GM21723 (cell line): ENCODE results near the gene MYRF.

ENCODE experiments used
- ATAC-seq: cut with Tn5 transposase; IDR thresholded peaks from one replicate; pipeline ENCODE4 v1.9.1; 2021; ENCODE audit warnings: mild to moderate bottlenecking, moderate library complexity; ENCODE audit not compliant: unreplicated experiment

The MYRF gene

DNA sequence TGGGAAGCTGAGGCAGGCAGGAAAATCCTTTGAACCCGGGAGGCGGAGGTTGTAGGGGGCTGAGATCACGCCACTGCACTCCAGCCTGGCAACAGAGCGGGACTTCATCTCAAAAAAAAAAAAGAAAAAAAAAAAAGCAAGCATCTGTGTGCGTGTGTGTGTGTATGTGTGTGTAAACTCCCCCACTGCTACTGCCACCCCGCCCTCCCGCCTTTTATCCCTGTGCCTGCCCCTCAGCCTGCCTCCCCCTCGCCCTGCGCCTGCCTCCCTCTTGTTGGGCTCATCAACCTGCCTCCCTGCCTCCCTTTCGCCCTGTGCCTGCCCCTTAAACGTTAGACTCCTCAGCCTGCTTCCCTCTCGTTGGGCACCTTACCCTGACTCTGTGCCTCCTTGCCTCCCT, 22.0 kb downstream of the MYRF start:
- no peak for ATAC-seq

DNA sequence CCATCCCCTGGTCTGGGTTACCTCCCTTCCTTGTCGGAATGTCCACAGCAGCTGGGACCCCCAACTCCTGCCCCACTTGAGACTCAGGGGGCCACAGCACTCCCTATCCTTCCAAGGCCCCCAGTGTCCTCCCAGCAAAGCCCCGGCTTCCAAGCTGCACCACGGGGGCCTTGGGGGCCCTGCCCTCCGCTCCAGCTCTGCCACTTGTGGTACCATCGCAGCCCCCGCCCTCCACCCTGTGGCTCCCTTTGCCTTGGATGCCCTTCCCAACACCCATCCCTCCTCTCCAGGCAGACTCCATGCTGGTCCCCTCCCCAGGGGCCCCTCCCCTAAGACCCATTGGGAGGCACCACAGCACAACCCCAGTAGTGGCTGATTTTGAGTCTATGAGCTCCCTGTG, 22.7 kb downstream of the MYRF start:
- no peak for ATAC-seq

DNA sequence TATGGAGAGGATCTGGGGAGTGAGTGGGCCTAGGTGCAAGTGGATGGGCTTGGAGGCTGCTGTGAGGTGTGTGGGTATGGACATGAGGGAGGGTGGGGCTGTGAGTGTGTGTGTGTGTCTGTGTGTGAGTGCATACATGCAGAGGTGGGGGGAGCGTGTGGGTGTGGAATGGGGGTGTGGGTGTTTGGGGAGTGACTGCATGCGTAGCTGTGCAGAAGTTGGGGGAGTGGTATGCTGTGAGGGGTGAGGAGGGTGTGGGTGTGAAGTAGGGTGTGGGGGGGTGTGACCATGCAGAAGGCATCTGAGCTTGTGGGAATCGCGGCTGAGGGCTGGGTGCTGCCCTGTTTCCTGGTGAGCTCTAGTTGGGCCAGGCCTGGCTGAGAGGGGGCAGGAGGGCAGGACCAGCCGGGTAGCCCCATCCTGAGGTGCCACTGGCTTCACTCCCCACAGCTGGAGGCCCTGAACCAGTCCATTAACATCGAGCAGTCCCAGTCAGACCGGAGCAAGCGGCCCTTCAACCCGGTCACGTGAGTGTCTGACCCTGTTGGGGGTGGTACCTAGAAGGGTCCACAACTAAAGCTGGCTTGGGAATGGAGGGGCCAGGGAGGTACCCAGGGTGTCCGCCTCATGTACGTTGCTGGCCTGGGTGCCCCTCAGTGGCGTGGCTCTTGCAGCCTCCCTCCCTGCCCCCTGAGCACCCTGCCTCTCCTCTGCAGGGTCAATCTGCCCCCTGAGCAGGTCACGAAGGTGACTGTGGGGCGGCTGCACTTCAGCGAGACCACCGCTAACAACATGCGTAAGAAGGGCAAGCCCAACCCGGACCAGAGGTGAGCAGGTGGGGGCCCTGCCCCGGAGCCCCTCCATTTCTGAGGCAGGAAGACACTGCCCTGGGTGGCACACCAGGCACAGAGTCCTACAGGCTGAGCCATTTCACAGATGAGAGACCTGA, 23.4 kb downstream of the MYRF start:
- no peak for ATAC-seq

DNA sequence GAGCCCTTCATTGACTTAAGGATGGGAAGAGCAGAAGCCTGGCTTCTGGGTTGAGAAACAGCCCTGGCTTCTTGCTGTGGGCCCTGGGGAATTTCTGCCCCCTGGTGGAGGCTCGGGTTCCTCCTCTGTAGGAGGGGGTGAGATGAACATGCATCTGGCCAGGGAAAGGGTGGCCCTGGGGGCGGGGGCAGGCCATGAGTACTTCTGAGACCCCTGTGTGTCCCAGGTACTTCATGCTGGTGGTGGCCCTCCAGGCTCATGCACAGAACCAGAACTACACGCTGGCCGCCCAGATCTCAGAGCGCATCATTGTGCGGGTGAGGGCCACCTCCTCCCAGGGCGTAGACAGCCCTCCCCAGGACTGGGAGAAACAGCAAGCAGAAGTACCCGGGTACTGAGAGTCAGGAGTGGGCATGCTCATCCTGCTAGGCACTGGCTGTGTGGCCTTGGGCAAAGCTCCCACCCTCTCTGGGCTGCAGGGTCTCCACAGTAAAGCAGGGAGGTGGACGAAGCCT, 24.2 kb downstream of the MYRF start:
- ATAC-seq = no peak

DNA sequence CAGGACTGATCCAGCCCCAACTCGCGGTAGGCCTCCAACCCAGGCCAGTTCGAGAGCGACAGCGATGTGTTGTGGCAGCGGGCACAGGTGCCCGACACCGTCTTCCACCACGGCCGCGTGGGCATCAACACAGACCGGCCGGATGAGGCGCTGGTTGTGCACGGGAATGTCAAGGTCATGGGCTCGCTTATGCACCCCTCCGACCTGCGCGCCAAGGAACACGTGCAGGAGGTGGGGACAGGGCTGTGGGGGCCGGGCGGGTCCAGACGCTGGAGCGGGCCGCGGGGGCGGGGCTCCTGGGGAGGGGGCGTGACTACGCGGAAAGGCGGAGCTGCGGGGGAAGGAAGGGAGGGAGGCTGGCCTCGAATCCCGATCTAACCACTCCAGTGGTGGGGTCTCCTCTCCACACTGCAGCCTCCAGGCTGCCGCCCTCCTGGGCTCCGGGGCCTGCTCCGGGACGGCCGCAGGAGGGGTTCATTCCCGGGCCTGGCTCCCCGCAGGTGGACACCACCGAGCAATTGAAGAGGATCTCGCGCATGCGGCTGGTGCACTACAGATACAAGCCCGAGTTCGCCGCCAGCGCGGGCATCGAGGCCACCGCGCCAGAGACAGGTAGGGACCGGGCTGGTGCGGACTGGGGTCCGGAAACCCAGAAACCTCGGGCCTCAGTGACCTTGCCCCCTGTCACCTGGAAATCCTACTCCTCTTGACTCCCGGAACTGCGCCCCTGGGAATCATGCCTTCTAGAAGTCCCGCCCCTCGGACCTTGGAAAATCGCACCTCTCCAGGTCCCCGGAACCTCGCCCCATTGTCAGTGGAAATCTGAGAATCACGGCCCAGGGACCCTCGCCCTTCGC, 25.0 kb downstream of the MYRF start:
- ATAC-seq = no peak

DNA sequence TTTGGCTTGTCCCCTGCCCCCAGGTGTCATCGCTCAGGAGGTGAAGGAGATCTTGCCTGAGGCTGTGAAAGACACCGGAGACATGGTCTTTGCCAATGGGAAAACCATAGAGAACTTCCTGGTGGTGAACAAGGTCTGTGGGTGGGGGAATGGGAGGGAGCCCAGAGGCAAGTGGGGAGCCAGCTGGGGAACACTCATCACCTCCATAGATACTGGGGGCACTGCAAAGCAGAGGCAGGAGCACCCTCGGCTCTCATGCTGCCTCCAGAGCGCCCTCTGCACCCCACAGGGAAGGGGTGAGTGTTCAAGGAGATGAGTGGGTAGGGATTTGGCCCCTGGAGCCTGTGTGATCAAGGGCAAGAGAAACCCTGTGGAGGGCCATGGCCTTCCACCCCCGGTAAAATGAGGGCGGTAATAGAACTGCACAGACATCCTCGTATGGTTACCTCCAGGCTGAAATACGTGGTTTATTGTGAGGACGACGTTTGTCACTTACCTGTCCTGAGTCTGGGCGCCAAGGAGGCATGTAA, 26.0 kb downstream of the MYRF start:
- ATAC-seq = no peak

DNA sequence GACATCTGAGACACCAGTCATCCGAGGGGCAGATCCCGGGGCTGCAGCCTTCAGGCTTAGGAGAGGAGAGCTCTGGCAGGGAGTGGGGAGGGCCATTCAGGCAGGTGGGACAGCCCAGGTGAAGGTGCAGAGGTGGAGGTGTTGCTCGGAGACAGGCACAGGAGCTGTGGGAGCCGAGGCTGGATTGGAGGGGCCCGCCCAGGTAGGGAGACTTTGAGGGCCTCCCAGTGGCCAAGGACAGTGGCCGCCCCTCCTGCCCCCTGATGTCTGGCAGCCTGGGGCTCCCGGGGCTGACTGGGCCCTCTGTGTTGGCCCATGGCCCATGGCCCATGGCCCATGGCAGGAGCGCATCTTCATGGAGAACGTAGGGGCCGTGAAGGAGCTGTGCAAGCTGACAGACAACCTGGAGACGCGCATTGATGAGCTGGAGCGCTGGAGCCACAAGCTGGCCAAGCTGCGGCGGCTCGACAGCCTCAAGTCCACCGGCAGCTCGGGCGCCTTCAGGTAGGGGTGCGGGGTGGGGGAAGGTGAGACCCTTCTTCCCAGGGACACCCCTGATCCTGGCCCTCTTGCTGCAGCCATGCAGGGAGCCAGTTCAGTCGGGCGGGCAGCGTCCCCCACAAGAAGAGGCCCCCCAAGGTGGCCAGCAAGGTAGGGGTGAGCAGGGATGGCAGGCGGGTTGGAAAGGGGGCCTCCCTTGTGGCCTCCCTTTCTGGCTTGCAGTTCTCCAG, 26.6 kb downstream of the MYRF start:
- no peak for ATAC-seq

DNA sequence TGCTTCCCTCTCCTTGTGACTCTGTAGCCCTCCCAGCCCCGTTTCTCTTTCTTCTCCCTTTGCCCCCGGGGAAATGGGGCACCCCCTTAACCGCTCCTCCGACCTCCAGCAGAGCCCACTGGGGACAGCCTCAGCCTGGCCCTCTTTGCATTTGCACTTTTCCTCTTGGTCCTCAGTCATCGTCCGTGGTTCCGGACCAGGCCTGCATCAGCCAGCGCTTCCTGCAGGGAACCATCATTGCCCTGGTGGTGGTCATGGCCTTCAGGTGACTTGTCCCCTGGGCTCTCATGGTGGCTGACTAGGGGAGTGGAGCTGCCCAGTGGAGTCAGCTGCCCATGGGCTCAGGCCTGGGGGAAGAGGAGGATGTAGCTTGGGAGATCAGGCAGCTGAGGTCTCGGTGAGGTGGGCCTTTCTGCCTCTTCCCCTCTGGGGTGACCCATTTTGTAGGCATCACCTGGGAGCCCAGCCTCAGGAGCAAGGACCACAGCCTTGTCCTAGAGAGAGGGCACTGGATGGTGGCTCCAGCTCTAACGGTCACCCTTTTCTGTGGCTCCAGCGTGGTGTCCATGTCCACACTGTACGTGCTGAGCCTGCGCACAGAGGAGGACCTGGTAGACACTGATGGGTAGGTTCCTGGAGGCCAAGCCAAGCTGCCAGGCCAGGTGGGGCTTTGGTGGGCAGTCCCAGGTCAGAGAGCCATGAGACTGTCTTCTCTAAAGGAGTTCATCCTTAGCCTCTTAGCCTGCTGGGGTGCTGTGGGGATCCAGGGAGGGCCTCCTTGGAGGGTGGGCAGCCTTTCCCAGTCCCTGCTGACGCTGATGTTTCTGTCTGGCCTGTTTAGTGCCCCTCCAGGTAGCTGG, 27.5 kb downstream of the MYRF start:
- no peak for ATAC-seq

DNA sequence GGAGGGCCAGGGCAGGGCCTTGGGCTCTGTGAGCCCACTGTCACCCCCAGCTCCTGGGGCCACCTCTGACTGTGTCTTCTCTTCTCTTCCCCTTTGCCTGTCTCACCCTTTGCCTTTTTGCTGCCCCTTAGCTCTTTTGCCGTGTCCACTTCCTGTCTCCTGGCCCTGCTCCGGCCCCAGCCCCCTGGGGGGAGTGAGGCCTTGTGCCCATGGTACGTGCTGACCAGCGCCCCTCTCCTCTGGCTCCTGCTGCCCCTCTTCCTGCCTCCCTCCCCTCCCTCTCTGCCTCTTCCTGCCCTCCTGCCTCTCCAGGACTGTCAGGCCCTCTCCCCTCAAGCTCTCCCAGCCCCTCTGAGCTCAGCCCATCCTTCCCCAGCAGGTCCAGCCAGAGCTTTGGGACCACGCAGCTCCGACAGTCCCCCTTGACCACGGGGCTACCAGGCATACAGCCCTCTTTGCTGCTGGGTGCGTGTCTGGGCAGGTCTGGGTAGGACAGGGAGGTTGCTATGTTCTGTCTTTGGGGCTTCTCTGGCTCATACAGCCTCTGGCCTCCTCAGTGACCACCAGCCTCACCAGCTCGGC, 28.2 kb downstream of the MYRF start:
- ATAC-seq = no peak

DNA sequence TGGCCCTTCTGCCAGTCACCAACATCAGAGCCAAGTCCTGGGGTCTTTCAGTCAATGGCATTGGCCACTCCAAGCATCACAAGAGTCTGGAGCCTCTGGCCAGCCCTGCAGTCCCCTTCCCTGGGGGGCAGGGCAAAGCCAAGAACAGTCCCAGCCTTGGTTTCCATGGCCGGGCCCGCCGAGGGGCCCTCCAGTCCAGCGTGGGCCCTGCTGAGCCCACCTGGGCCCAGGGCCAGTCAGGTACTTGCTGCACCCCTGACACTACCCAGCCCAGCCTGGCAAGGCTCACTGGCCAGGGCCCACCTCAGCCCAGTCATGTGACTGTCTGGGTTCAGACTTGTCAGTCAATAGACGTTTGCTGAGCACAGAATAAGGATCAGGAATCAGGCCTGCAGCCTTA, 29.1 kb downstream of the MYRF start:
- ATAC-seq = no peak

DNA sequence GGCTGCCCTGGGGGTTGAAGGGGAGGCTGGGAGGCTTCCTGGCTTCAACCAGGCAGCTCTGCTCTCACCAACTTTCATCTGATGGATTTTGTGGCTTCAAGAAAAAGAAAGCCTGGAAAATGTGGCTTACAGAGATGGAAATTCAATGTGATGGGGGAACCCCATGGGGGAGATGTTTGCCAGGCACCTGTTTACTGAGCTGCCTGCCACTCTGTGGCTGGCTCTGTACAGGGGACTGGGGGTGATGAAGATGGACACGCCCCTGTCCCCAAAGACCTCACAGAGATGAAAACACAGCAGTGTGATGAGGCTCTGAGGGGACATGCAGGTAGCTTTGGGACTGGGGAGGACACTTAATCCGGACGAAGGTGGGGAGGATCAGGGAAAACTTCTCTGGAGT, 29.9 kb downstream of the MYRF start:
- ATAC-seq = no peak

DNA sequence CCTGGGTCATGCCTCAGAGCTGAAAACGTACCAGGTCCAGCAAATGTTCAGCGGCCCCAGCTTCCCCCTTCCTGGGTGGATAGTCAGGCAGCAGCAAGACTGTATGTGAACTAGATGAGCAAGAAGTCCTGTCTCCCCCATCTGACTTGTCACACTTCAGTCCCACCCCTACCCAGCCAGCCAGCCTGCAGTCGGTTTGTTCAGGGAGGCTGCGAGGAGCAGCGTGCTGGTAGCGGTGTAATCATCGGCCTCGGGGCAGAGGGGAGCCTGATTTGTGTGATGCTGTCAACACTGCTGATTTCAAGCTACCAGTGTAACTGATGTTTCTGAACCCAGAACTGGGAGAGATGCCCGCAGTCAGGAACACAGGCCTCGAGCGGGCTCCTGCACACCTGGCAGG, 30.4 kb downstream of the MYRF start:
- no peak for ATAC-seq

DNA sequence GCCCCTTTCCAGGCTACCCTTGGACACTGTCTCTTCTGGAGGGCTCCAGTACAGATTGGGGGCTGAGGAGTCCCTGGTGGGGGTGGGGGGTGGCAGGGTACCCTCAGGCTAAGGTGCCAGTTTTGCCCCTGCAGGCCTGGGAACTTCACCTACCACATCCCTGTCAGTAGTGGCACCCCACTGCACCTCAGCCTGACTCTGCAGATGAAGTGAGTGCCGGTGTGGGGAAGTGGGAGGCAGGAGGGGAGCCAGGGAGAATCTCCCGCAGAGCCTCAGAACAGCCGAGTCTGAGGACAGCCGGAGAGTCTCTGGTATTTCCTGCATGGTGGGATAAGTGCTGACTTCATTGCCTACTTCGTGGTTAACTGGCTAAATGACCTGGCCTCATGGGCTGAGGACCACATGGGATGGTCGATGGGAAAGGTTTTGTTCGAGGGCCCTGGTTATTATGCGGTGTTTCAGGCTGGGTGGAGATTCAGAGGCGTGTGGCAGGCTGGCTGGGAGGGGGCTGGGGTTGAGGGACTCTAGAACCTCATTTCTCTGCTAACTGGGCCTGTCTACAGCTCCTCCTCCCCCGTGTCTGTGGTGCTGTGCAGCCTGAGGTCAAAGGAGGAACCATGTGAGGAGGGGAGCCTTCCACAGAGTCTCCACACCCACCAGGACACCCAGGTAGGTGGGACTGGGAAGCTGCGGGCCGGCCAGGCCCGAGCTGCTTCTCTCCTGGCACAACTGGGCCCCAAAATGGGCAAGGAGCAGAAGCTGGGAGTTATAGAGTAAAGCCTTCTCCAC, 31.5 kb downstream of the MYRF start:
- ATAC-seq = no peak

DNA sequence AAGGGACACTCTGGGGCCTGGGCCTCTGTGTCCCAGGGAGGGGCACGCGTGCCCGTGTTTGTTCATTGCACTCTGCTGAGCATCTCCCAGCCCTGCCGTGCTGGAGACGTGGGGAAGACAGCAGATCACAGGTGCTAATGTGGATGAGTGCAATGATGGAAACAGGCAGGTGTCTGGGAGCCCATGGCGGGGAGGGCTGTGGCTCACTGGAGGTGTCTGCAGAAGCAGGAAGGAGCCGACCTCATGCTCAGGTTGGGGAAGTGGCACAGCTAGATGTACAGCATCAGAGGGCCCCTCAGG, 32.0 kb downstream of the MYRF start:
- ATAC-seq = no peak

DNA sequence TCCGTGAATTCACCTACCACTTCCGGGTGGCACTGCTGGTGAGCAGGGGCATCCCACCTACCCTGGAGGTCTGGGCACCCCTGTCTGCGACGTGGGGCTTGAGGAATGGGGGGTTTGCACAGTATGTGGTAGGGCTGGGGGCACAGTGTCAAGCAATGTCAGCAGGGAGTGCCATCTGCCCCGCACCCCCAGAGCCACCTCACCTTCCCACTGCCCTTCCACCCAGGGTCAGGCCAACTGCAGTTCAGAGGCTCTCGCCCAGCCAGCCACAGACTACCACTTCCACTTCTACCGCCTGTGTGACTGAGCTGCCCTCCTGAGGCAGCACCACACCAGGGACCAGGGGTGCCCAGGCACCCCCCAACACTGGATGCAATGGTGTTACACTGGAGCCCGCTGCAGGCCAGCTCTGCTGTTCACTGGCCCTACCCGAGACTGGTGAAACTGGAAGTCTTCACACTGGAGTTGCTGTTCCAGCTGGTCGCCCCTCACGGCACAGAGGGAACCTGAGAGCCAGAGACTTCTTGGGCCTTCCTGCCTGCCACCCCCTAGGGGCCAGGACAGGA, 33.5 kb downstream of the MYRF start:
- ATAC-seq = no peak

DNA sequence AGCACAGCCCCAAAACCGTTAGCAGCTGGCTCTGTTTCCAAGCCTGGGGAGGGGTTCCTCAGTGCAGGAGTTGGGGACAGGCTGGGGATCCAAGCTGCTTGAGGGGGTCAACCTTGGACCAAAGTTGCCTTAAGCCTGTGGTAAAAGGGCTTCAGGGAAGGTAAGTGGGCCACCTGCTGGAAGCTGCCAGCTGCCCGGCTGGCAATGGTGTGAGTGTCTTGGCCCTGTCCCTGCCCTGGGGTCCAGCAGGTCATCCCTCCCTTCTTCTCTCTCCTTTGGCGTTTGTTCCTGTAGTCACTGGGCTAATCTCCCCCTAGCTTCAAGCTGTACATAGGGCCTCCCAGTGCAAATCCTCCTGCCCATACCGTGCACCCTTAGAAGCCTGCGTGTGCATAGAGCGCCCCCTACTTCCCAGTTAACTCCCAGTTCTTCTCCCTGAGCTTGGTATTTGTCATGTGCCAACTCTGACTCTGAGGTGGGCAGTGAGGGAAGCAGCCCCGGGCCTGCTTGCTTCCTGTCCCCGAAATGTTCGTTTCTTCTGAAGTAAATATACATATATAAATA, 35.6 kb downstream of the MYRF start:
- ATAC-seq = no peak

DNA sequence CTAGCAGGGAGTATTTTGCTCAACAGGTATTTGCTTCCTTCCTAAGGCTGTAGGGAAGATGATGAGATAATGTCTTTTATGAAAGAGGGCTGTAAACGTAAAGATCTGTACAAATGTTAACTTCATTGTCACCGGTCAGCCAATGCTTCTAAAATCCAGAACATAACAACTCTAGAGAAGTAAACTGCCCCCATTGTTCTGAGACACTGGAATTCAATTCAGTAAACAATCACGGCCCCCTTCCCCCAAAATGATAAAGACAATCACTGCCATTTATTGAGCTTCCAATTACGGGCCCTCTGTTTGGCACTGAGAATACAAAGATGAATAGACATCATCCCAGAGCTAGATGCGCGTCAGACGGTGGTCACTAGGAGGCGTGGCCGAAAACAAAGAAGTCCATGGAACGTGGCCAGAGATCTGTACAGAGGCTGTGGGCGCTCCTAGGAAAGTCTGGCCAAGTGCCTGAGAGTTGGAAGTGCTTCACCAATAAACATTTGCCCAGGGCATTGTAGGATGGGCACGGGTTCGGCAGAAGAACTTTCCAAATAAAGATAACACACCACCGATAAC, 39.4 kb downstream of the MYRF start:
- ATAC-seq = no peak
